GM23338 (cell line): ENCODE data around the gene PSMD14. TPM values are rescaled to one million over a fixed set of nuclear protein-coding genes. Genes with fewer than 3 reads are reported as not detected.
A peak's percentile ranks its signal among the peaks of the same experiment; 100 is the strongest.
"Not testable (repeated sequence)": the region's sequence is repeated elsewhere in the genome, so short reads cannot be mapped to it uniquely, and the experiment has no call there.

Experiments used
- ATAC-seq: fragments of 200-7000 bp; cut with Tn5 transposase; 3 replicates; pipeline ENCODE4 v1.9.1; 2020
- DNase-seq: peaks from one replicate; pipeline ENCODE4 v3.0.0-alpha.2; 2015; ENCODE audit warnings: low spot score
- H2AFZ ChIP-seq: fragments of 200-600 bp; sonication (generic); 2 replicates; pipeline ENCODE4 v1.8.0; 2016; ENCODE audit warnings: antibody characterized with exemption, mild to moderate bottlenecking, moderate library complexity
- H3F3A ChIP-seq: fragments of 200-600 bp; sonication (generic); replicated peaks from 2 replicates; pipeline ENCODE4 v1.8.0; 2017; ENCODE audit warnings: antibody characterized with exemption, mixed run types, low read depth
- H3K27ac ChIP-seq: fragments of 200-600 bp; sonication (generic); 2 replicates; pipeline ENCODE4 v1.6.1; 2016; ENCODE audit warnings: low read depth
- H3K27me3 ChIP-seq: fragments of 200-600 bp; sonication (generic); 2 replicates; pipeline ENCODE4 v1.8.0; 2016; ENCODE audit warnings: mild to moderate bottlenecking, mixed run types, moderate library complexity; ENCODE audit not compliant: insufficient read depth
- H3K36me3 ChIP-seq: fragments of 200-600 bp; sonication (generic); 2 replicates; pipeline ENCODE4 v1.8.0; 2016; ENCODE audit warnings: mild to moderate bottlenecking; ENCODE audit not compliant: insufficient read depth
- H3K4me1 ChIP-seq: fragments of 200-600 bp; sonication (generic); 2 replicates; pipeline ENCODE4 v1.8.0; 2016; ENCODE audit warnings: mild to moderate bottlenecking, moderate library complexity; ENCODE audit not compliant: insufficient read depth
- H3K4me2 ChIP-seq: fragments of 200-600 bp; sonication (generic); 2 replicates; pipeline ENCODE4 v1.7.1; 2017; ENCODE audit warnings: mixed run types
- H3K4me3 ChIP-seq: fragments of 200-600 bp; sonication (generic); 2 replicates; pipeline ENCODE4 v1.6.1; 2016; ENCODE audit warnings: mixed run types
- H3K79me2 ChIP-seq: fragments of 200-600 bp; sonication (generic); replicated peaks from 2 replicates; pipeline ENCODE4 v1.8.0; 2017; ENCODE audit warnings: mild to moderate bottlenecking; ENCODE audit not compliant: insufficient read depth
- H3K9me2 ChIP-seq: fragments of 200-600 bp; sonication (generic); 2 replicates; pipeline ENCODE4 v1.8.0; 2017; ENCODE audit not compliant: insufficient read depth
- H4K20me1 ChIP-seq: fragments of 200-600 bp; sonication (generic); replicated peaks from 2 replicates; pipeline ENCODE4 v1.8.0; 2017; ENCODE audit warnings: mild to moderate bottlenecking; ENCODE audit not compliant: insufficient read depth
- H3K27ac Mint-ChIP-seq: 2 replicates; pipeline ENCODE4 v1.8.0; 2020; ENCODE audit warnings: inconsistent platforms, mild to moderate bottlenecking, moderate library complexity, mixed read lengths
- H3K27me3 Mint-ChIP-seq: 3 replicates; pipeline ENCODE4 v1.8.0; 2022; ENCODE audit warnings: low read depth, mild to moderate bottlenecking, moderate library complexity, mixed read lengths, inconsistent platforms; ENCODE audit not compliant: insufficient read depth, poor library complexity
- H3K36me3 Mint-ChIP-seq: 3 replicates; pipeline ENCODE4 v1.8.0; 2021; ENCODE audit warnings: low read depth, mild to moderate bottlenecking, inconsistent platforms, moderate library complexity, mixed read lengths
- H3K4me1 Mint-ChIP-seq: 3 replicates; pipeline ENCODE4 v1.8.0; 2020; ENCODE audit warnings: mild to moderate bottlenecking, inconsistent platforms, mixed read lengths
- H3K4me3 Mint-ChIP-seq: 3 replicates; pipeline ENCODE4 v1.8.0; 2021; ENCODE audit warnings: moderate library complexity, mild to moderate bottlenecking, inconsistent platforms, mixed read lengths
- H3K9me3 Mint-ChIP-seq: 3 replicates; pipeline ENCODE4 v1.8.0; 2020; ENCODE audit warnings: moderate library complexity, mild to moderate bottlenecking, inconsistent platforms, mixed read lengths
- CREB1 ChIP-seq: fragments of 250-450 bp; sonication (Bioruptor Pico); IDR thresholded peaks from 2 replicates; pipeline ENCODE4 v1.5.0; 2020; ENCODE audit warnings: low read depth, mild to moderate bottlenecking, moderate library complexity
- EZH2 ChIP-seq: fragments of 200-600 bp; sonication (generic); IDR thresholded peaks from one replicate; pipeline ENCODE4 v1.8.0; 2017; ENCODE audit warnings: antibody characterized with exemption, mild to moderate bottlenecking, low read depth; ENCODE audit not compliant: unreplicated experiment
- EZH2phosphoT487 ChIP-seq: fragments of 200-600 bp; sonication (generic); IDR thresholded peaks from one replicate; pipeline ENCODE4 v1.8.1; 2018; ENCODE audit warnings: antibody characterized with exemption; ENCODE audit not compliant: unreplicated experiment
- JUNB ChIP-seq: IDR thresholded peaks from one replicate; pipeline ENCODE4 v1.6.1; 2016; ENCODE audit warnings: antibody characterized with exemption; ENCODE audit not compliant: unreplicated experiment
- POLR2AphosphoS5 ChIP-seq: IDR thresholded peaks from 2 replicates; pipeline ENCODE4 v1.6.1; 2016; ENCODE audit warnings: antibody characterized with exemption, low read depth
- STAT1 ChIP-seq: IDR thresholded peaks from one replicate; pipeline ENCODE4 v1.6.1; 2016; ENCODE audit warnings: antibody characterized with exemption; ENCODE audit not compliant: unreplicated experiment
- ZNF114 ChIP-seq: fragments of 250-450 bp; sonication (Bioruptor Pico); IDR thresholded peaks from 2 replicates; pipeline ENCODE4 v1.5.0; 2020; ENCODE audit warnings: mild to moderate bottlenecking, moderate library complexity
- ZNF331 ChIP-seq: fragments of 250-450 bp; sonication (Bioruptor Pico); IDR thresholded peaks from 2 replicates; pipeline ENCODE4 v1.5.0; 2020; ENCODE audit warnings: low read depth, mild to moderate bottlenecking, moderate library complexity
- polyA plus RNA-seq: library from polyadenylated mRNA; unstranded; fragments of >200 nt; fragmentation: Nextera tagmentation; extraction: Ambion mirVana; gene quantifications from 2 replicates; pipeline ENCODE4 v1.2.1, GENCODE V29; 2016
- total RNA-seq: library from RNA; depleted of rRNA; stranded (reverse); fragments of >200 nt; shearing (Covaris generic); gene quantifications from 2 replicates; pipeline ENCODE4 v1.2.3, GENCODE V29; 2014
- TF ChIP-seq, protein P1 (sequence below): fragments of 250-450 bp; sonication (Bioruptor Pico); IDR thresholded peaks from 2 replicates; pipeline ENCODE4 v1.5.0; 2020; ENCODE audit warnings: mild to moderate bottlenecking, moderate library complexity

PSMD14 gene
- total and polyA plus RNA-seq, 2 experiments from 2014 or later = 92.2 to 123 TPM

DNA sequence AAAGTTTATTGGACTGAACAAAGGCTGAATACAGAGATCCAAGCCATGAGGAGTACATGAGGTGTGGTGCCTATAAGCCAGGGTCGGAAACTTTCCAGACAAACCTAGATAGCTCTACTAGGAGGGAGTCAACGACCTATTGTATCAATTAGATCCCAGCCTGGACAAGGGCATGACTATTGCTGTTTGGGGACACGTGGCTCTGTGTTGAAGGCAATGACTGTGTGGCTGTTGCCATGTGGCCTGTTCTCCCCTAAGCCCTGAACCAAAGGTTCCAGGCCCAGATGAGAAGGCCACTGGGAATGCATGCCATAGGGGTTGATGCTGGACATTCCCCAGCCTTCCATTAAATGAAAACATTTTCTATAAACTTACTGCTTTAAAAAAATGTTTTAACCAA, 31.3 kb downstream of the PSMD14 start:
- H3K4me1 ChIP-seq, H3K4me3 ChIP-seq, H3F3A ChIP-seq, H3K27ac ChIP-seq, H2AFZ ChIP-seq, H3K36me3 ChIP-seq, H4K20me1 ChIP-seq, H3K4me3 Mint-ChIP-seq, ATAC-seq, H3K27me3 Mint-ChIP-seq, H3K27me3 ChIP-seq, H3K4me2 ChIP-seq, H3K4me1 Mint-ChIP-seq, H3K9me3 Mint-ChIP-seq, H3K9me2 ChIP-seq, DNase-seq, H3K27ac Mint-ChIP-seq: not testable (repeated sequence)
- peaks cover 34% of the 10 kb centered on the region for H3K36me3 Mint-ChIP-seq
- H3K79me2 ChIP-seq = peaks cover 77% of the 10 kb centered on the region

DNA sequence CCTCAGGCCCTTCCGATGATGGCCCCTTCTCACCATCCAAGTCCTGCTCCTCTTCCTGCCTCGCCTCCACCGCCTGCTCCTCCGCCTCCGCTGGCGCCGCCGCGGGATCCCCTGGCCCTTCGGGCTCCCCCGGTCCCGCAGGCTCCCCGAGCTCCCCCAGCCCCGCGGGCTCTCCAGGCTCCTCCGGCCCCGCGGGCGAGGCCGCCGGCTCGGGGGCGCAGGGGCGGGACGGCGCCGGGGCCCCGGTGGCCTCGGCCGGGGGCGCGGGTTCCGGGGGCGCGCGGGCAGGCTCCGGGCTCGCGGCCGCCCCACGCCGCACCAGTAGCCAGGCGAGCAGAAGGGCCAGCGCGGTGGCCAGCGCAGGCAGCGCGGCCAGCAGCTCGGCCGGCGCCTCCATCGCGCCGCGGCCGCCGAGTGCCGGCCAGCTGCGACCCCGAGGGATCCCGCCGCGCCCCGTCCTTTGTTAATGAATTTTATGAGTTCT, 32.7 kb downstream of the PSMD14 start:
- H3K36me3 ChIP-seq, H3K4me3 ChIP-seq, H3K27me3 ChIP-seq, H3K27ac Mint-ChIP-seq, H3K4me3 Mint-ChIP-seq, H4K20me1 ChIP-seq, H3K27ac ChIP-seq, H3K27me3 Mint-ChIP-seq, H3F3A ChIP-seq, H3K9me2 ChIP-seq, H3K4me2 ChIP-seq, H2AFZ ChIP-seq, H3K4me1 ChIP-seq, DNase-seq, H3K9me3 Mint-ChIP-seq: not testable (repeated sequence)
- ATAC-seq = peak; percentile 78
- H3K4me1 Mint-ChIP-seq = peaks cover 11% of the 10 kb centered on the region
- H3K79me2 ChIP-seq = peaks cover 77% of the 10 kb centered on the region
- peaks cover 34% of the 10 kb centered on the region for H3K36me3 Mint-ChIP-seq

GRCh38 chr2:161343235-161343634, 35.0 kb downstream of the PSMD14 start:
- Histone ChIP-seq H4K20me1 (peaks cover 15% of the 10 kb centered on the region), H3K9me2 (no peaks in the 10 kb centered on the region), H2AFZ (no peak overlapping the region), H3K4me2 (no peak overlapping the region), H3K4me1 (peaks cover 7% of the 10 kb centered on the region), H3K27me3 (no peaks in the 10 kb centered on the region), H3K36me3 (no peaks in the 10 kb centered on the region), H3K27ac (no peak overlapping the region), H3K4me3 (no peak overlapping the region), H3K79me2 (peaks cover 80% of the 10 kb centered on the region), H3F3A (no peaks in the 10 kb centered on the region)
- DNase-seq (no peak), ATAC-seq (no peak)
- Mint-ChIP-seq H3K4me1 (peaks cover 29% of the 10 kb centered on the region), H3K27ac (no peak overlapping the region), H3K9me3 (no peaks in the 10 kb centered on the region), H3K4me3 (no peak overlapping the region), H3K36me3 (peaks cover 34% of the 10 kb centered on the region), H3K27me3 (peaks cover 5% of the 10 kb centered on the region)
- no peak for TF ChIP-seq POLR2AphosphoS5
- no peak for TF ChIP-seq ZNF331 (CRISPR knock-in tag)
- TF ChIP-seq EZH2 = no peak
- TF ChIP-seq, protein P1, sequence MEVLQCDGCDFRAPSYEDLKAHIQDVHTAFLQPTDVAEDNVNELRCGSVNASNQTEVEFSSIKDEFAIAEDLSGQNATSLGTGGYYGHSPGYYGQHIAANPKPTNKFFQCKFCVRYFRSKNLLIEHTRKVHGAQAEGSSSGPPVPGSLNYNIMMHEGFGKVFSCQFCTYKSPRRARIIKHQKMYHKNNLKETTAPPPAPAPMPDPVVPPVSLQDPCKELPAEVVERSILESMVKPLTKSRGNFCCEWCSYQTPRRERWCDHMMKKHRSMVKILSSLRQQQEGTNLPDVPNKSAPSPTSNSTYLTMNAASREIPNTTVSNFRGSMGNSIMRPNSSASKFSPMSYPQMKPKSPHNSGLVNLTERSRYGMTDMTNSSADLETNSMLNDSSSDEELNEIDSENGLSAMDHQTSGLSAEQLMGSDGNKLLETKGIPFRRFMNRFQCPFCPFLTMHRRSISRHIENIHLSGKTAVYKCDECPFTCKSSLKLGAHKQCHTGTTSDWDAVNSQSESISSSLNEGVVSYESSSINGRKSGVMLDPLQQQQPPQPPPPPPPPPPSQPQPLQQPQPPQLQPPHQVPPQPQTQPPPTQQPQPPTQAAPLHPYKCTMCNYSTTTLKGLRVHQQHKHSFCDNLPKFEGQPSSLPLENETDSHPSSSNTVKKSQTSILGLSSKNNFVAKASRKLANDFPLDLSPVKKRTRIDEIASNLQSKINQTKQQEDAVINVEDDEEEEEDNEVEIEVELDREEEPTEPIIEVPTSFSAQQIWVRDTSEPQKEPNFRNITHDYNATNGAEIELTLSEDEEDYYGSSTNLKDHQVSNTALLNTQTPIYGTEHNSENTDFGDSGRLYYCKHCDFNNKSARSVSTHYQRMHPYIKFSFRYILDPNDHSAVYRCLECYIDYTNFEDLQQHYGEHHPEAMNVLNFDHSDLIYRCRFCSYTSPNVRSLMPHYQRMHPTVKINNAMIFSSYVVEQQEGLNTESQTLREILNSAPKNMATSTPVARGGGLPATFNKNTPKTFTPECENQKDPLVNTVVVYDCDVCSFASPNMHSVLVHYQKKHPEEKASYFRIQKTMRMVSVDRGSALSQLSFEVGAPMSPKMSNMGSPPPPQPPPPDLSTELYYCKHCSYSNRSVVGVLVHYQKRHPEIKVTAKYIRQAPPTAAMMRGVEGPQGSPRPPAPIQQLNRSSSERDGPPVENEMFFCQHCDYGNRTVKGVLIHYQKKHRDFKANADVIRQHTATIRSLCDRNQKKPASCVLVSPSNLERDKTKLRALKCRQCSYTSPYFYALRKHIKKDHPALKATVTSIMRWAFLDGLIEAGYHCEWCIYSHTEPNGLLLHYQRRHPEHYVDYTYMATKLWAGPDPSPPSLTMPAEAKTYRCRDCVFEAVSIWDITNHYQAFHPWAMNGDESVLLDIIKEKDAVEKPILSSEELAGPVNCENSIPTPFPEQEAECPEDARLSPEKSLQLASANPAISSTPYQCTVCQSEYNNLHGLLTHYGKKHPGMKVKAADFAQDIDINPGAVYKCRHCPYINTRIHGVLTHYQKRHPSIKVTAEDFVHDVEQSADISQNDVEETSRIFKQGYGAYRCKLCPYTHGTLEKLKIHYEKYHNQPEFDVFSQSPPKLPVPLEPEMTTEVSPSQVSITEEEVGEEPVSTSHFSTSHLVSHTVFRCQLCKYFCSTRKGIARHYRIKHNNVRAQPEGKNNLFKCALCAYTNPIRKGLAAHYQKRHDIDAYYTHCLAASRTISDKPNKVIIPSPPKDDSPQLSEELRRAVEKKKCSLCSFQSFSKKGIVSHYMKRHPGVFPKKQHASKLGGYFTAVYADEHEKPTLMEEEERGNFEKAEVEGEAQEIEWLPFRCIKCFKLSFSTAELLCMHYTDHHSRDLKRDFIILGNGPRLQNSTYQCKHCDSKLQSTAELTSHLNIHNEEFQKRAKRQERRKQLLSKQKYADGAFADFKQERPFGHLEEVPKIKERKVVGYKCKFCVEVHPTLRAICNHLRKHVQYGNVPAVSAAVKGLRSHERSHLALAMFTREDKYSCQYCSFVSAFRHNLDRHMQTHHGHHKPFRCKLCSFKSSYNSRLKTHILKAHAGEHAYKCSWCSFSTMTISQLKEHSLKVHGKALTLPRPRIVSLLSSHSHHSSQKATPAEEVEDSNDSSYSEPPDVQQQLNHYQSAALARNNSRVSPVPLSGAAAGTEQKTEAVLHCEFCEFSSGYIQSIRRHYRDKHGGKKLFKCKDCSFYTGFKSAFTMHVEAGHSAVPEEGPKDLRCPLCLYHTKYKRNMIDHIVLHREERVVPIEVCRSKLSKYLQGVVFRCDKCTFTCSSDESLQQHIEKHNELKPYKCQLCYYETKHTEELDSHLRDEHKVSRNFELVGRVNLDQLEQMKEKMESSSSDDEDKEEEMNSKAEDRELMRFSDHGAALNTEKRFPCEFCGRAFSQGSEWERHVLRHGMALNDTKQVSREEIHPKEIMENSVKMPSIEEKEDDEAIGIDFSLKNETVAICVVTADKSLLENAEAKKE = no peak
- TF ChIP-seq EZH2phosphoT487 = no peak
- no peak for TF ChIP-seq ZNF114
- TF ChIP-seq CREB1 (CRISPR knock-in tag) = no peak
- TF ChIP-seq JUNB = no peak
- TF ChIP-seq STAT1 = no peak
